ENCODE measurements around the gene GLMP. TPM values are rescaled to one million over a fixed set of nuclear protein-coding genes. Genes with fewer than 3 reads are reported as not detected.

The GLMP gene
- 35.4 to 49.9 TPM (median 47.7 TPM) in 5 replicates for total RNA-seq (2022; extraction: Qiagen RNA extraction)

GRCh38 chr1:156295391-156295947 is at the start of gene GLMP:
GLMP (minus strand) TSS chr1:156295679; CDS start chr1:156295645, 34 bp downstream.

GRCh38 chr1:156338180-156338976 is 42.9 kb upstream of the GLMP start, which contains the start of the genes CCT3 and TSACC:
CCT3 (minus strand) TSS chr1:156338292; CDS start chr1:156338184, 108 bp downstream.
TSACC (plus strand) TSS chr1:156338526; CDS start chr1:156339758, 1,232 bp downstream.

GRCh38 chr1:156298852-156299357 is 3.4 kb upstream of the GLMP start, which contains the start of gene VHLL:
VHLL (minus strand) TSS chr1:156299307; CDS start chr1:156299189, 118 bp downstream.

GRCh38 chr1:156284112-156284511 is 11.4 kb downstream of the GLMP start, which contains the start of gene TMEM79:
TMEM79 (plus strand) TSS chr1:156284325; CDS start chr1:156285227, 902 bp downstream.

GRCh38 chr1:156282479-156283222 is 12.8 kb downstream of the GLMP start, which contains the start of gene SMG5:
SMG5 (minus strand) TSS chr1:156282825; CDS start chr1:156282680, 145 bp downstream.

GRCh38 chr1:156247460-156248322 is 47.8 kb downstream of the GLMP start, which contains the start of gene PAQR6:
PAQR6 (minus strand) TSS chr1:156248056; CDS start chr1:156246731, 1,325 bp downstream.

Other genes with a start within 250 kb of the GLMP start
- gene UBQLN4, start 241.9 kb downstream of the GLMP start, total RNA-seq (2022; extraction: Qiagen RNA extraction): 32.9 to 41.6 TPM (median 39.7 TPM) in 5 replicates
- 152 to 169 TPM (median 157 TPM) in 5 replicates for gene LAMTOR2, start 240.9 kb downstream of the GLMP start, total RNA-seq (2022; extraction: Qiagen RNA extraction)
- gene RAB25, start 234.5 kb downstream of the GLMP start, total RNA-seq (2022; extraction: Qiagen RNA extraction): 0.29 TPM in 1 of 5 replicates, not detected in the others
- gene MEX3A, start 213.2 kb downstream of the GLMP start, total RNA-seq (2022; extraction: Qiagen RNA extraction): 1.2 to 2.4 TPM (median 1.6 TPM) in 5 replicates
- gene LMNA, start 181.0 kb downstream of the GLMP start, total RNA-seq (2022; extraction: Qiagen RNA extraction): 612 to 781 TPM (median 765 TPM) in 5 replicates
- 0.33 to 0.43 TPM (median 0.38 TPM) in 5 replicates for gene SEMA4A, start 142.1 kb downstream of the GLMP start, total RNA-seq (2022; extraction: Qiagen RNA extraction)
- 26.2 to 30.0 TPM (median 26.7 TPM) in 5 replicates for gene SLC25A44, start 101.6 kb downstream of the GLMP start, total RNA-seq (2022; extraction: Qiagen RNA extraction)
- gene PMF1, start 82.7 kb downstream of the GLMP start, total RNA-seq (2022; extraction: Qiagen RNA extraction): 57.1 to 65.8 TPM (median 61.8 TPM) in 5 replicates
- 0.21 to 0.33 TPM (median 0.25 TPM) in 3 of 5 replicates, not detected in the others for gene BGLAP, start 53.5 kb downstream of the GLMP start, total RNA-seq (2022; extraction: Qiagen RNA extraction)
- 3.3 to 5.1 TPM (median 4.0 TPM) in 5 replicates for gene PAQR6, start 47.6 kb downstream of the GLMP start, total RNA-seq (2022; extraction: Qiagen RNA extraction)
- gene SMG5, start 12.9 kb downstream of the GLMP start, total RNA-seq (2022; extraction: Qiagen RNA extraction): 36.8 to 46.7 TPM (median 46.0 TPM) in 5 replicates
- gene TMEM79, start 11.4 kb downstream of the GLMP start, total RNA-seq (2022; extraction: Qiagen RNA extraction): 5.9 to 8.2 TPM (median 7.5 TPM) in 5 replicates
- gene VHLL, start 3.6 kb upstream of the GLMP start, total RNA-seq (2022; extraction: Qiagen RNA extraction): not detected in 5 replicates
- gene CCT3, start 42.6 kb upstream of the GLMP start, total RNA-seq (2022; extraction: Qiagen RNA extraction): 382 to 400 TPM (median 397 TPM) in 5 replicates
- gene TSACC, start 42.8 kb upstream of the GLMP start, total RNA-seq (2022; extraction: Qiagen RNA extraction): 1.6 to 3.4 TPM (median 2.1 TPM) in 5 replicates
- not detected in 5 replicates for gene RHBG, start 73.5 kb upstream of the GLMP start, total RNA-seq (2022; extraction: Qiagen RNA extraction)
- 20.7 to 34.8 TPM (median 28.4 TPM) in 5 replicates for gene MEF2D, start 205.1 kb upstream of the GLMP start, total RNA-seq (2022; extraction: Qiagen RNA extraction)